NCI-H1105 (cell line): ENCODE data around the gene SERPINA3.
"Not testable (repeated sequence)": the region's sequence is repeated elsewhere in the genome, so short reads cannot be mapped to it uniquely, and the experiment has no call there.

ENCODE experiments used
- DNase-seq: peaks from one replicate; lab custom pipeline; 2025; lab: John Stamatoyannopoulos, UW

The SERPINA3 gene

GRCh38 chr14:94584591-94585280, 27.5 kb upstream of the SERPINA3 start:
- no peak for DNase-seq

GRCh38 chr14:94586635-94587034, 25.6 kb upstream of the SERPINA3 start:
- no peak for DNase-seq

GRCh38 chr14:94588311-94588710, 23.9 kb upstream of the SERPINA3 start:
- DNase-seq: no peak

- no peak for DNase-seq
These were observed 21.1 kb upstream of the SERPINA3 start for GRCh38 chr14:94591073-94591472.

- no peak for DNase-seq
These were observed 20.3 kb upstream of the SERPINA3 start for GRCh38 chr14:94591871-94592270.

- no peak for DNase-seq
These were observed 19.7 kb upstream of the SERPINA3 start for GRCh38 chr14:94592457-94592856.

- DNase-seq: no peak
These were observed 18.8 kb upstream of the SERPINA3 start for GRCh38 chr14:94593376-94593748.

- DNase-seq: no peak
These were observed 18.3 kb upstream of the SERPINA3 start for GRCh38 chr14:94593749-94594431.

GRCh38 chr14:94594441-94594840, 17.8 kb upstream of the SERPINA3 start:
- no peak for DNase-seq

GRCh38 chr14:94595912-94596311, 16.3 kb upstream of the SERPINA3 start:
- DNase-seq: no peak

- no peak for DNase-seq
These were observed 15.8 kb upstream of the SERPINA3 start for GRCh38 chr14:94596361-94596760.

- no peak for DNase-seq
These were observed 14.4 kb upstream of the SERPINA3 start for GRCh38 chr14:94597788-94598187.

GRCh38 chr14:94598506-94598815, 13.7 kb upstream of the SERPINA3 start:
- no peak for DNase-seq

GRCh38 chr14:94598816-94599655, 13.2 kb upstream of the SERPINA3 start:
- peak; percentile 12 for DNase-seq

GRCh38 chr14:94599656-94600004, 12.6 kb upstream of the SERPINA3 start:
- no peak for DNase-seq

GRCh38 chr14:94600148-94600545, 12.0 kb upstream of the SERPINA3 start:
- DNase-seq: no peak

- DNase-seq: no peak
These were observed 10.3 kb upstream of the SERPINA3 start for GRCh38 chr14:94601884-94602391.

- no peak for DNase-seq
These were observed 9.5 kb upstream of the SERPINA3 start for GRCh38 chr14:94602722-94603121.

GRCh38 chr14:94605361-94605760, 6.8 kb upstream of the SERPINA3 start:
- no peak for DNase-seq

GRCh38 chr14:94608966-94609365, 3.2 kb upstream of the SERPINA3 start:
- not testable (repeated sequence) for DNase-seq

- DNase-seq: no peak
These were observed 1.0 kb upstream of the SERPINA3 start for GRCh38 chr14:94611179-94611578.

- DNase-seq: no peak
These were observed 676 bp downstream of the SERPINA3 start for GRCh38 chr14:94612580-94613554.
